A549 (cell line): ENCODE data around the gene SLC2A4RG. TPM values are rescaled to one million over a fixed set of nuclear protein-coding genes. Genes with fewer than 3 reads are reported as not detected.

Experiments
- ATAC-seq, 2 experiments: fragments of 200-7000 bp in 1 of 2; fragments of >200 bp in 1 of 2; cut with Nextera tagmentation in 1 of 2; cut with Tn5 transposase in 1 of 2; 3 replicates each; pipeline versions ENCODE4 v1.8.0 to v1.9.1; 2018 to 2020; ENCODE audit warnings: mild to moderate bottlenecking in 1 of 2, moderate library complexity in 1 of 2
- CTCF ChIA-PET: fragments of 300-600 bp; sonication (Branson Sonifier 250); formaldehyde crosslinking; extraction: SDS; loops from one replicate; lab custom pipeline; 2021; ENCODE audit warnings: antibody characterized with exemption, inconsistent platforms; lab: Yijun Ruan, JAX
- POLR2A ChIA-PET: fragments of 350-600 bp; formaldehyde crosslinking; extraction: SDS; loops from one replicate; lab custom pipeline; 2021; ENCODE audit warnings: antibody characterized with exemption, inconsistent platforms; lab: Yijun Ruan, JAX
- DNase-seq, 2 experiments: peaks; one replicate each; pipeline versions ENCODE4 v3.0.0 to v3.0.0-alpha.2; 2011 to 2016; ENCODE audit warnings: low read depth in 1 of 2, low spot score in 1 of 2
- FAIRE-seq: peaks from 2 replicates; lab custom pipeline; 2011; peaks lifted over from hg19 to GRCh38; lab: Jason Lieb, UNC
- H3K27ac ChIP-seq, 2 experiments: fragments of >200 bp; sonication (Bioruptor Twin); formaldehyde crosslinking; 3 replicates each; pipeline ENCODE4 v1.5.1; 2016 to 2017
- H3K4me1 ChIP-seq: fragments of >200 bp; sonication (Bioruptor Twin); formaldehyde crosslinking; 3 replicates; pipeline ENCODE4 v1.6.1; 2016
- H3K4me2 ChIP-seq: fragments of >200 bp; sonication (Bioruptor Twin); formaldehyde crosslinking; 3 replicates; pipeline ENCODE4 v1.6.1; 2016
- H3K4me3 ChIP-seq: fragments of >200 bp; sonication (Bioruptor Twin); formaldehyde crosslinking; 3 replicates; pipeline ENCODE4 v1.5.1; 2016
- H3K9me3 ChIP-seq: fragments of >200 bp; sonication (Bioruptor Twin); formaldehyde crosslinking; 3 replicates; pipeline ENCODE4 v1.6.1; 2016
- BCL3 ChIP-seq: fragments of >200 bp; sonication (Bioruptor Twin); formaldehyde crosslinking; IDR thresholded peaks from 3 replicates; pipeline ENCODE4 v1.6.1; 2016
- CBX8 ChIP-seq: fragments of 200-600 bp; sonication (generic); IDR thresholded peaks from 2 replicates; pipeline ENCODE4 v1.6.1; 2016
- CEBPB ChIP-seq, 2 experiments: fragments of >200 bp in 1 of 2; sonication (Bioruptor Twin) in 1 of 2; formaldehyde crosslinking in 1 of 2; IDR thresholded peaks; 2 replicates each; pipeline ENCODE4 v1.6.1; 2012 to 2016
- FOSB ChIP-seq: fragments of 250-450 bp; sonication (Bioruptor Pico); IDR thresholded peaks from 2 replicates; pipeline ENCODE4 v1.5.0; 2020; ENCODE audit warnings: mild to moderate bottlenecking, moderate library complexity
- FOXS1 ChIP-seq: fragments of 250-450 bp; sonication (Bioruptor Pico); IDR thresholded peaks from 2 replicates; pipeline ENCODE4 v1.5.0; 2020; ENCODE audit warnings: mild to moderate bottlenecking, moderate library complexity
- GATA3 ChIP-seq: IDR thresholded peaks from 2 replicates; pipeline ENCODE4 v1.6.1; 2012; ENCODE audit warnings: borderline replicate concordance
- HES2 ChIP-seq: fragments of >200 bp; sonication (Bioruptor Twin); formaldehyde crosslinking; IDR thresholded peaks from 2 replicates; pipeline ENCODE4 v1.6.1; 2016
- HEYL ChIP-seq: fragments of 250-450 bp; sonication (Bioruptor Pico); IDR thresholded peaks from 2 replicates; pipeline ENCODE4 v1.8.0; 2021; ENCODE audit warnings: mild to moderate bottlenecking, moderate library complexity
- HOXB5 ChIP-seq: fragments of 250-450 bp; sonication (Bioruptor Pico); IDR thresholded peaks from 2 replicates; pipeline ENCODE4 v1.5.0; 2020; ENCODE audit warnings: mild to moderate bottlenecking, moderate library complexity
- JUN ChIP-seq, 2 experiments: fragments of >200 bp; sonication (Bioruptor Twin); formaldehyde crosslinking; IDR thresholded peaks; 2 replicates in 1 of 2; 3 replicates in 1 of 2; pipeline ENCODE4 v1.6.1; 2016 to 2017
- JUNB ChIP-seq: fragments of >200 bp; sonication (Bioruptor Twin); formaldehyde crosslinking; IDR thresholded peaks from 2 replicates; pipeline ENCODE4 v1.6.1; 2016
- MAFK ChIP-seq: fragments of 450-650 bp; IDR thresholded peaks from 2 replicates; pipeline ENCODE4 v1.6.1; 2014; ENCODE audit not compliant: partially characterized antibody
- MAX ChIP-seq: IDR thresholded peaks from 2 replicates; pipeline ENCODE4 v1.6.1; 2012
- NPAS2 ChIP-seq: fragments of 250-450 bp; sonication (Bioruptor Pico); IDR thresholded peaks from 2 replicates; pipeline ENCODE4 v1.8.0; 2022; ENCODE audit warnings: mild to moderate bottlenecking, moderate library complexity, borderline replicate concordance
- PHF8 ChIP-seq: fragments of 200-600 bp; sonication (generic); IDR thresholded peaks from 2 replicates; pipeline ENCODE4 v1.6.1; 2016; ENCODE audit warnings: low read depth, mild to moderate bottlenecking, antibody characterized with exemption, moderate library complexity, borderline replicate concordance
- REST ChIP-seq: fragments of 200-600 bp; sonication (generic); IDR thresholded peaks from 2 replicates; pipeline ENCODE4 v1.6.1; 2016; ENCODE audit warnings: antibody characterized with exemption, mild to moderate bottlenecking, moderate library complexity
- USF2 ChIP-seq: fragments of 450-650 bp; IDR thresholded peaks from 2 replicates; pipeline ENCODE4 v1.6.1; 2014; ENCODE audit warnings: antibody characterized with exemption
- WGBS: methylation state at CpG from one replicate; pipeline ENCODE4 v1.1.6; 2017; ENCODE audit errors: missing lambda C conversion rate; 5-methylcytosine and 5-hydroxymethylcytosine counted together
- polyA plus RNA-seq, 4 experiments: library from polyadenylated mRNA; depleted of rRNA in 3 of 4; stranded (reverse); fragments of >200 nt; fragmentation: RNase III in 1 of 4; extraction: RNeasy Plus Mini Kit Qiagen cat#74134 plus additional on column Dnase treatment in 1 of 4; gene quantifications; 2 replicates in 3 of 4; 3 replicates in 1 of 4; pipeline ENCODE4 v1.2.3, GENCODE V29; 2011 to 2017

The SLC2A4RG gene
- polyA plus RNA-seq, 2 of the 4 experiments (the other 2 are of a cell fraction): 28.1 to 64.6 TPM

GRCh38 chr20:63768591-63769515, 29.3 kb downstream of the SLC2A4RG start:
- H3K27ac ChIP-seq: no peak overlapping the region
- WGBS: 85% methylated on average over 25 of the region's 26 CpGs
- FAIRE-seq: no peak
- no peak for ATAC-seq
- ChIA-PET POLR2A (no interaction called here), CTCF (interaction anchor here (0.6 to 1.6 kb wide), 7 partner anchors 15 to 231 kb away, joined by 3 to 7 read pairs (median 3); partner anchors contain the start of gene PTK6)
- no peak overlapping the region for H3K4me3 ChIP-seq
- TF ChIP-seq FOSB (CRISPR knock-in tag) (no peak), PHF8 (no peak), REST (no peak), USF2 (no peak), CBX8 (no peak), HOXB5 (CRISPR knock-in tag) (no peak), CEBPB (IDR thresholded peaks at IDR 0.05) (no peak), NPAS2 (no peak), BCL3 (no peak), JUNB (no peak), HEYL (CRISPR knock-in tag) (no peak), MAFK (no peak), GATA3 (no peak), HES2 (no peak), FOXS1 (no peak), MAX (no peak), JUN (IDR thresholded peaks at IDR 0.05) (no peak)
- no peaks in the 10 kb centered on the region for H3K4me1 ChIP-seq
- no peak for DNase-seq
- H3K9me3 ChIP-seq: no peaks in the 10 kb centered on the region
- no peak overlapping the region for H3K4me2 ChIP-seq

- H3K4me2 ChIP-seq: no peak overlapping the region
- POLR2A ChIA-PET: no interaction called here
- no peak overlapping the region for H3K27ac ChIP-seq
- H3K9me3 ChIP-seq: no peaks in the 10 kb centered on the region
- WGBS: 87% methylated on average over 30 of the region's 31 CpGs
- no peak overlapping the region for H3K4me3 ChIP-seq
- FAIRE-seq (no peak), ATAC-seq (no peak), DNase-seq (no peak)
- CTCF ChIA-PET: interaction anchor here (1.5 to 1.6 kb wide), 2 partner anchors 16 to 233 kb away, joined by 4 to 6 read pairs; partner anchors contain the start of gene PTK6
- no peak for TF ChIP-seq REST
- H3K4me1 ChIP-seq: no peaks in the 10 kb centered on the region
Observed at GRCh38 chr20:63769891-63770474, 30.4 kb downstream of the SLC2A4RG start.
